COR-L47 (cell line): ENCODE measurements around the gene RAB3C.
"Not testable (repeated sequence)": the region's sequence is repeated elsewhere in the genome, so short reads cannot be mapped to it uniquely, and the experiment has no call there.

Experiments
- DNase-seq: peaks from one replicate; lab custom pipeline; 2025; lab: John Stamatoyannopoulos, UW

RAB3C gene

DNA sequence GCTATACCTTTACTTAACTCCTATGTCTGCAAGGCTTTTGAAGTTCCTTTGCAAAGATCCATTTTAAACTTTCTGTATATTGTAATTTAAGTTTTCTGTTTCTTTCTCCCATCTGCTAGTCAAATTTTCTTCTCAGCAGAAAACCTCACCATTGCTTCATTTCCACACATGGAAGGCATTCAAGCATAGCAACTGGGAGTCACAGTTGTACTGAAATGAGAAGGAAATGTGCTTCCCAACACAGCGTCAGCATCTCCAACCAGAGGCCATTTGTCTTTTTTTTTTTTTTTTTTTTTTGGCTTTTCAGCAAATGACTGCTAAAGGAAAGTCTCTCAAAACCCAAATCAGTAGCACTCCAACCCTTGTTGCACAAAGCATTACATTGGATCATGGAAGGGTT, 92.5 kb downstream of the RAB3C start:
- no peak for DNase-seq

GRCh38 chr5:58677650-58678049, 94.8 kb downstream of the RAB3C start:
- DNase-seq = no peak

- no peak for DNase-seq
Measured at GRCh38 chr5:58680503-58680902, 97.6 kb downstream of the RAB3C start.

- no peak for DNase-seq
Measured at GRCh38 chr5:58681943-58682342, 99.1 kb downstream of the RAB3C start.

DNA sequence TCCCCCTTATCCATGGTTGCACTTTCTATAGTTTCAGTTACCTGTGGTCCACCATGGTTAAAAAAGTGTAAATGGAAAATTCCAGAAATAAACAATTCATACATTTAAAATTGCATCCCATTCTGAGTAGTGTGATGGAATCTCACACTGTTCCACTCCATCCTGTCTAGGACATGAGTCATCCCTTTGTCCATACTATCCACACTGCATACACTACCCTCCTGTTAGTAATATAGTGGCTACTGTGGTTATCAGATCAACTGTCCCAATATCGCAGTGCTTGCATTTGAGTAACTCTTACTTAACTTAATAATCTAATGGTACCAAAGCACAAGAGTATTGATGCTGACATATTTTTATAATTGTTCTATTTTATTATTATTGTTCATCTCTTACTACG, 100.7 kb downstream of the RAB3C start:
- no peak for DNase-seq

DNA sequence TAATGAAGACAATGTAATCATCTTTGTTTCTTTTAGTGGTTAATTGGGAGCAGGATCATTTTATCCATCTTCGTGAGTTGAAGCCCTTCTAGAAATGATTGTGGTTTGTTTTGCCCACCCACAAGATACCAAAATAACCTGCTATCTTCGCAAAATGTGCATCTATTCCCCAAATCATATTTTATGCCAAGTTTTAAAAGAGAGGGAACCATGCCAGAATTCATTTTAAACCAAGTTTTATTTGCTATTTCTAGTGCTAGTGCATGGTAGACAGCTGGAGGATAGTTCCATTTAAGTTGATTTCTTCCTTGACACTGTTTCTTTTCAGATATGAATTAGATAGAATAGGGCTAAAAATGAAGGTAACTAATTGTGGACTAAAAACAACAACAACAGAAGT, 104.2 kb downstream of the RAB3C start:
- DNase-seq = no peak

- no peak for DNase-seq
Measured at GRCh38 chr5:58687595-58687994, 104.7 kb downstream of the RAB3C start.

DNA sequence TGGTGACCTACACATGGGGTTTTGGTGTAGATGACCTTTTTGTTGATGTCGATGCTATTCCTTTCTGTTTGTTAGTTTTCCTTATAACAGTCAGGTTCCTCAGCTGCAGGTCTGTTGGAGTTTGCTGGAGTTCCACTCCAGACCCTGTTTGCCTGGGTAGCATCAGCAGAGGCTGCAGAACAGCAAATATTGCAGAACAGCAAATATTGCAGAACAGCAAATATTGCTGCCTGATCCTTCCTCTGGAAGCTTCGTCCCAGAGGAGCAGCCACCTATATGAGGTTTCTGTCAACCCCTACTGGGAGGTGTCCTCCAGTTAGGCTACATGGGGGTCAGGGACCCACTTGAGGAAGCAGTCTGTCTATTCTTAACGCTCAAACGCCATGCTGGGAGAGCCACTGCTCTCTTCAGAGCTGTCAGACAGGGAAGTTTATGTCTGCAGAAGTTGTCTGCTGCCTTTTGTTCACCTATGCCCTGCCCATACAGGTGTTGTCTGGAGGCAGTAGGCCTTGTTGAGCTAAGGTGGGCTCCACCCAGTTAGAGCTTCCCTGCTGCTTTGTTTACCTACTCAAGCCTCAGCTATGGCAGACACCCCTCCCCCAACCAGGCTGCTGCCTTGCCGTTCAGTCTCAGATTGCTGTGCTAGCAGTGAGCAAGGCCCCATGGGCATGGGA, 116.3 kb downstream of the RAB3C start:
- peak; percentile 0 for DNase-seq

GRCh38 chr5:58699762-58700118, 116.9 kb downstream of the RAB3C start:
- DNase-seq = no peak

DNA sequence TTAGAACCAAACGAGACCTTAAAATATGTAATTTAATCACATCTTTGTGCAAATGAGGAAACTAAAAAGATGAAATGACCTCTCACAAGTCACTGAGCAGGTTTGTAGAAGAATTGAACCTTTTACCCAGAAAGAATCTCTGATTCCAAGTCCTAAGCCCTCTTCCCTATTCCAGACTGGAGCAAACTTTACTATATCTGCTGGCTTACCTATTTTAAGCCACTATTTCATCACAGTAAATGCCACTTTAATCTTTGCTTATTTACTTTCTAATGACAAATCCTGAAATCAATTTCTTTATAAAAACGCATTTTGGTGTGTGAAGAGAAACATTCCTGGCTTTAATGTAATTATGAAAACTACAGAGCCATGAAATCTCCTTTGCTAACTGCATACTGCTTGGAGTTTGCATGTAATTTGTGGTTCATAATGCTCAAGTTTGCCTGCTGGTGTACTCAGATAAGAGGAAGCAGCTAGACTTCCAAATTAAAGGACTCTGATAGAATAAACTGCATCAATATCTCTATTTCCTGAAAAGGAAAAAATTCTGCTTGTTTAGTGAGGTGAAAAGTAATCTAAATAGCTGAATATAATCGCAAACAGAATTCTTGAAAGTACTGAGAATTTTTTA, 121.2 kb downstream of the RAB3C start:
- DNase-seq = no peak

- no peak for DNase-seq
Measured at GRCh38 chr5:58706736-58707135, 123.9 kb downstream of the RAB3C start.

DNA sequence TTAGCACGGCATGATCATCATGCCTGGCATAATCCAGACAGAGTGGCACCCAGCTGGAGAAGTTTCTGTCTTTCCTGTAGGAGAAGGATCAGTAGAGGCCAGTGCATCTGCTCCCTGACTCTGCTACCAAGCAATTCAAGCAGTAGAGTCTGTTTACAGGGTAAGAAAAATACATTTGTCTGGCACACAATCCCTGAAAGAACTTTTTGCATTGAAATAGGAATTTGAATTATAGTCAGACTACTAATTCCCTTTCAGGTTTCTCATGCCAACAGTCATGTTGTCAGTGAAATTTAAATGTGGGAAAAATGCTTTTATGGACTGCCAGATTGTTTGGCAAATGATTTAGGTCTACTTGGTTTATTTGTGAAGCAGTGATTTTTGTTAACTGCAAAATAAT, 125.6 kb downstream of the RAB3C start:
- DNase-seq = no peak

DNA sequence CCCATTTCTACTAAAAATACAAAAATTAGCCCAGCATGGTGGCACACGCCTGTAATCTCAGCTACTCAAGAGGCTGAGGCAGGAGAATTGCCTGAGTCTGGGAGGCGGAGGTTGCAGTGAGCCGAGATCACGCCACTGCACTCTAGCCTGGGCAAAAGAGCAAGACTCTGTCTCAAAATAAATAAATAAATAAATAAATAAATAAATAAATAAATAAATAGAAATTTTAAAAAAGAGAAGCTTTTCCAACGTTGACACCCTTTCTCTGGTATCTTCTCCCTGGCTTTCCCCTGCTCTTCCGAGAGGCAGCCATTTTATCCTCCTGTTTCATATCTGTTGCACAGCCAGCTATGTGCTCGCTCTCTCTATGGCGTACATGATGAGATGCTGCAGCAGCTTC, 127.5 kb downstream of the RAB3C start:
- not testable (repeated sequence) for DNase-seq

- no peak for DNase-seq
Measured at GRCh38 chr5:58710871-58711270, 128.0 kb downstream of the RAB3C start.

DNA sequence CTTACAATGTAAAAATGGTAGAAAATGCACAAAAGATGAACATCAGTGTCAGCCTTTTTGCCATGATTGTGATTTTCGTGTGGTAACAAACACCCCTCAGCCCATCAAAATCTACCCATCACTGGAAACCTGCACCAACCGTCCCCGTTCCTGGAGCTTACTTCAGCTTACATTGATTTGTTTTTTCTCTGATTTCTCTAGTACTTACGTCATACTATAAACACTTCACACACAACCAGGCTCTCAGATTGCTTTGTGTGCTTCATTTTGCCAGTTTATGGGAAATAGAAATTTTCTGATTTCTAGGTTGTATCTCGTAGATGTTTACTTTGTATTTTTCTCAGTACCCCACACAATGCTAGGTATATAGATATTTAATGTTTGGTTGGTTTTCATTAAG, 129.1 kb downstream of the RAB3C start:
- no peak for DNase-seq

DNA sequence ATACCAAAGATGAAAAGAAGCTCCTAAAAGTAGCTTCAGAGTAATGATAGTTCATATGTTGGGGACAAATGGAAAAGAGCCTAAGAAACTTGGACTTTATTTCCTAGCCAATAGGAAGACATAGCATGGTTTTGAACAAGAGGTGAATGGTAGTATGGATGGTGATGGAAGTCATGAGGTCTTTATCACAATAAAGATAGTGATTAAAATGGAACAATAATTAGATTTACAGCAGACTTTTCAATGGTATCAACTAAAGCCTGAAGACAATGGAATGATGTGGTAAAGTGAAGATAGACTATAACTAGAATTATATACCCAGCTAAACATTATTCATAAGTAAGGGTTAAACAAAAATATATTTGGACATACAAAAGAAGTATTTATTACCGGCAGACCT, 131.2 kb downstream of the RAB3C start:
- no peak for DNase-seq

DNA sequence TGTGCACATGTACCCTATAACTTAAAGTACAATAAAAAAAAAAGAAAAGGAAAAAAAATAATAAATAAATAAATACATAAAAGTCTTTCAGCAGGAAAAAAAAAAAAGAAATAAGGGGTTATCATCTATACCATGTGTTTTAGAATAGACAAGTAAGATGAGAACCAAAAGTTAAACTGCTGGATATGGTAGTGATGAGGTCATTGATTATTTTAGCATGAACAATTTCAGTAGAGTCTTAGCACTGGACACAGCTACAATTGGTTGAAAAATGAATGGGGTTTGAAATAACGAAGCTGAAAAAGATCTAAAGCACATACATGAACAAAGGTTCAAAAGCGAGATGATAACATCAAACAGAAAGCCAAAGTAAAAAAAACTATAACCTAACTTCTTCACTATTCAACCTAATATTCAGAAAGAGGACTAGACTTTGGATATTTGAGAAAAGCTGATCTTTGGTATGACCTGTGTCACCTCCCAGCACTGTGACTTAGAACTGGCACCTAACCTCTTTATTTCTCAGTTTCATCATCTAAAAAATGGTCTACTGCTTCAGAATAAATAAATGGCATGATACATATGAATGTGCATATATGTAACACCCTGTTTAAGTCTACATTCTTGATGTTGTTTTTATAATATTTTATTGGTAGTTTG, 133.3 kb downstream of the RAB3C start:
- no peak for DNase-seq

GRCh38 chr5:58716713-58717112, 133.8 kb downstream of the RAB3C start:
- DNase-seq = no peak

DNA sequence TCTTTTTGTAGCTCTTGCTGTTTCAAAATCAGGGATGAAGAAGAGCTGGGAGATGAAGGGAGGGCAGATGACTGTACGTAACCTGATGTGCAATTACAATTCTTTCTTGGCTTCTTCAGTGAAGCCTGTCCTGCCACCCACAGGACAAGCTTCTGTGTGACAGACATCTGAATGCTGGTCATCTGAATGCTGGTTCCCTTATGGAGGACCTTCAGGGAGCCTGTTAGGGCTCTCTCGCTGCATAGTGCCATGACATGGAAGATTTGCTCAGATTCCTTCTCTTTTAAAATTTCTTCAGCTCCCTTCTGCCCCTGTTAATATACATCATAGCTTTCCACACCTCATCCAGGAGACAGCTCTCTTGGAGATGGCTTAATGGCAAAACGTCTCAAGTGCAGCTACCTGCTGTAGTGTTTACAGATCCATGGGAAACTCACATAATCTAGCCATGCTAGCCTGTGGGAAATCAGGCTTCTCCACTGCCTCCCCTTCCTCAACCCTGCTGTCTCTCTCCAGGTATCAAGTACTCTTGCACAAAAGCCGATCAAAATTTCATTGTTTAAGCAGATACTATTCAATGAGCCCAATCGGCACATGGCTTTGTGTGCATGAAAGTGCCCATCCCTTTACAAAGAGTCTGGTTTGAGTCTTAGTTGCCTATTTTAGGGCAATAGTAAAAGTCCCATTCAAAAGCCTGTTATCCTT, 134.6 kb downstream of the RAB3C start:
- peak; percentile 8 for DNase-seq

GRCh38 chr5:58718269-58718978, 135.5 kb downstream of the RAB3C start:
- DNase-seq = no peak

GRCh38 chr5:58722160-58722559, 139.3 kb downstream of the RAB3C start:
- DNase-seq = peak; percentile 20

GRCh38 chr5:58724992-58725391, 142.1 kb downstream of the RAB3C start:
- DNase-seq = no peak
